Measurements from ENCODE around the gene C19orf85. TPM values are rescaled to one million over a fixed set of nuclear protein-coding genes. Genes with fewer than 3 reads are reported as not detected.

C19orf85 gene
- total RNA-seq, 1 experiment from 2014 or later, result not detected

- intact Hi-C loops (cut with micrococcal nuclease), result no loop called here
- no peak overlapping the region for H2AFZ ChIP-seq (ENCODE audit: low read length)
Observed at GRCh38 chr19:55486043-55486970, 21.8 kb upstream of the C19orf85 start.

GRCh38 chr19:55485439-55486011 lies 21.0 kb upstream of the C19orf85 start:
- intact Hi-C loops (cut with micrococcal nuclease), result no loop called here
- Histone ChIP-seq H3K36me3 (ENCODE audit: low read depth, low read length) (no peaks in the 10 kb centered on the region), H3K27ac (ENCODE audit: low read length) (0 out of 2 replicates have a peak overlapping the region, but pooled peaks have one; percentile 7), H3K9me2 (replicated peaks; ENCODE audit: low read length) (no peaks in the 10 kb centered on the region), H3K9ac (ENCODE audit: low read length) (peak overlapping the region; percentile 68), H4K20me1 (ENCODE audit: low read length) (no peaks in the 10 kb centered on the region), H3K4me3 (ENCODE audit: low read length) (peak overlapping the region; percentile 72), H3F3A (ENCODE audit: low read length, unreplicated experiment) (peaks cover 3% of the 10 kb centered on the region), H3K4me1 (ENCODE audit: insufficient read depth, low read length) (peaks cover 33% of the 10 kb centered on the region), H3K27me3 (ENCODE audit: low read length) (no peaks in the 10 kb centered on the region), H3K79me2 (ENCODE audit: low read length) (no peaks in the 10 kb centered on the region), H3K9me3 (ENCODE audit: low read length) (no peaks in the 10 kb centered on the region), H3K4me2 (ENCODE audit: low read length) (peak overlapping the region; percentile 84), H2AFZ (ENCODE audit: low read length) (peak overlapping the region; percentile 55)
- no peak for DNase-seq
- no peak for ATAC-seq
- no peak for TF ChIP-seq CTCF (conservative IDR thresholded peaks at IDR 0.05; ENCODE audit: low read depth, low read length)
- no peak for TF ChIP-seq EZH2 (IDR thresholded peaks at IDR 0.05; ENCODE audit: low read length, unreplicated experiment)
- ChIA-PET CTCF (interaction anchor here (1.3 to 1.6 kb wide), 2 partner anchors 18 kb away, joined by 3 to 4 read pairs; no protein-coding TSS in a partner anchor), POLR2A (ENCODE audit: unreplicated experiment) (interaction anchor here (0.5 kb wide), 1 partner anchor 1055 kb away, joined by 4 read pairs; no protein-coding TSS in a partner anchor)
- BruUV-seq (replicated peaks), result TSS peak; percentile 61

More at GRCh38 chr19:55486043-55486970, 21.8 kb upstream of the C19orf85 start:
- no TSS peak for BruUV-seq (replicated peaks)
- H4K20me1 ChIP-seq (ENCODE audit: low read length), result no peaks in the 10 kb centered on the region
- ChIA-PET POLR2A (ENCODE audit: unreplicated experiment) (interaction anchor here (0.6 kb wide), 1 partner anchor 330 kb away, joined by 23 read pairs; no protein-coding TSS in a partner anchor), CTCF (interaction anchor here (1.9 kb wide), 1 partner anchor 18 kb away, joined by 13 read pairs; no protein-coding TSS in a partner anchor)
- TF ChIP-seq EZH2 (IDR thresholded peaks at IDR 0.05; ENCODE audit: low read length, unreplicated experiment) (no peak), EZH2phosphoT487 (IDR thresholded peaks at IDR 0.05; ENCODE audit: borderline replicate concordance, low read length) (no peak), CTCF (conservative IDR thresholded peaks at IDR 0.05; ENCODE audit: low read depth, low read length) (no peak)
- DNase-seq, result no peak
- H3K4me1 ChIP-seq (ENCODE audit: insufficient read depth, low read length), result peaks cover 33% of the 10 kb centered on the region
- H3K9me3 ChIP-seq (ENCODE audit: low read length), result no peaks in the 10 kb centered on the region
- peak overlapping the region; percentile 84 for H3K4me2 ChIP-seq (ENCODE audit: low read length)
- H3K27me3 ChIP-seq (ENCODE audit: low read length), result no peaks in the 10 kb centered on the region
- H3K36me3 ChIP-seq (ENCODE audit: low read depth, low read length), result no peaks in the 10 kb centered on the region
- H3K9me2 ChIP-seq (replicated peaks; ENCODE audit: low read length), result no peaks in the 10 kb centered on the region
- no peaks in the 10 kb centered on the region for H3K79me2 ChIP-seq (ENCODE audit: low read length)
- ATAC-seq, result no peak
- peaks cover 3% of the 10 kb centered on the region for H3F3A ChIP-seq (ENCODE audit: low read length, unreplicated experiment)
- H3K27ac ChIP-seq (ENCODE audit: low read length), result peak overlapping the region; percentile 73; the same call in 1 of the 2 replicates
- no peak overlapping the region; the same call in 1 of the 2 replicates for H3K4me3 ChIP-seq (ENCODE audit: low read length)
- no peak overlapping the region for H3K9ac ChIP-seq (ENCODE audit: low read length)

Measured in PC-3 (cell line).